ENCODE measurements around the gene SEC31A.
"Not testable (repeated sequence)": the region's sequence is repeated elsewhere in the genome, so short reads cannot be mapped to it uniquely, and the experiment has no call there.

The SEC31A gene

DNA sequence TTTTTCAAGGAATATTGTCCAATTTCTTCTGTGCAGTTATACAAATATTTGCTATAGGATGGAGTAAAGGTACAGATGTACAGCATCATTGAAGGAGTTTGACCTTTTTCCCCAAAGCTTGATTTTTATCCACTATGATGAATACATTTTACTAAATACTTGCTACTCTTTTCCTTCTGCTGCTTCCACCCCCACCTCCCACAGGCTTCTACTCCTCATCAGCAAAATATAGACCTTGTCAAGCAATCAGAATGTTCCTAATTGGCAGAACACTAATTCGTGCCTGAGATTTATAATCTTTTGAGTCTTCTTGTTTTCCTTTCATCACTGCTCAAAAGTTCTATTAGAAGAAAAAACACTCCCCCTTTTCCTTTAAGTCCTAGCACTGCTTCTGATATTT, 5.8 kb upstream of the SEC31A start:
- FAIRE-seq: no peak

DNA sequence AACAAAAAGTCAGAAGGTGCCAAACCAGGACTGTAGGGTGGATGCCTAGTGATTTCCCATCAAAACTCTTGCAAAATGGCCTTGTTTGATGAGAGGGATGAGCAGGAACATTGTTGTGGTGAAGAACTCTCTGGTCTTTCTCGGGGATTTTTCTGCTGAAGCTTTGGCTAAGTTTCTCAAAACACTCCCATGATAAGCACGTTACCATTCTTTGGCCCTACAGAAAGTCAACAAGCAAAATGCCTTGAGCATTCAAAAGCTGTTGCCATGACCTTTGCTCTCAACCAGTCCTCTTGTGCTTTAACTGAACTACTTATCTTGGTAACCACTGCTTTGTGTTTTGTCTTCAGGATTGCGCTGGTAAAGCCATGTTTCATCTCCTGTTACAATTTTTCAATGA, 3.0 kb upstream of the SEC31A start:
- FAIRE-seq: no peak

DNA sequence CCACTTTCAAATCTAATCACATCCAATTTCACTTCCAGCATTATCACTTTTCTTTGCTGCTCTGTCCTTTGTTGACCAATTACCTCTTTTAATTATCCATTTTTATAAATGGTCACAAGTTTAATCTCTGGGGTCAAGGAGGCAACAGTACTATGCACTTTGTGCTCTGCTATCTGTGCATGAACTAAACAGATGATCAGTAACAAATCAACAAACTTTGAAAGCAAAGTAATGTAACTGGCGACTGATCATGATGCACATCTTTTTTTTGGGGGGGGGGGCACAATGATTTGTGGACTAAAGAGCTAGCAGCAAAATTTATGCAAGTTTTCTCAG, 1.5 kb upstream of the SEC31A start:
- FAIRE-seq: no peak

DNA sequence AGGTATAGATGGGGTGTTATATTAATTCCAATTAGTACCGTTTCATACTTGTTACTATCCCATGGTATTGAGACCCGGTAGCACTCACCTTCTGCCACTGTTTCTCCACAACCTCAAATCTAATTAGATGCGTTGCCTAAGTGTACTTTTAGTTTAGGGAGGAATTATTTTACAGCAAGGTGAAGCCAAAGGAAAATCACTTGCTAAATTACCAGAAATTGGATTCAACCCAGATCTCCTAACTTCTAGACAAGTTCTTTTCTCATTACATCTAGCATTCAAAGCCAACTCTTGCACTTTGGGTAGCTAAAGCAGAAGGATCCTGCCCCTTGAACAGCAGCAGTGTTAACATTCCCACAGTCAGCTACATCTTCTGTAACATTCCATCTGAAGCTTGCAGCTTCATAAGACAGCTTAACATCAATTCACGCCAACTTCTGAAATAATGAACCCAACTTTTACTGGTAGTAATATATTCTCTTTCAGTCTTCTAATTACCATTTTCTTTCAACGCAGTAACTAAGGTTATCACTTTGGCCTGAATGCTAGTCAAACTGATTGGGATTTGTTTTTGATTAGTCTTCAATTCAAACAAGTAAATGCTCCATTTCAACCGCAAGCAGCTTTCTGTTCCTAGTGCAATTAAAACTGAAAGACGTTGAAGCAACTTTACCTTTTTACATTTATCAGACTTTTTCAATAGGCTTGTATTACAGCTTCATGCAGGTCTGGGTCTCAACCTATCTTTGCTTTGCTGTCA, 934 bp upstream of the SEC31A start:
- FAIRE-seq: no peak

DNA sequence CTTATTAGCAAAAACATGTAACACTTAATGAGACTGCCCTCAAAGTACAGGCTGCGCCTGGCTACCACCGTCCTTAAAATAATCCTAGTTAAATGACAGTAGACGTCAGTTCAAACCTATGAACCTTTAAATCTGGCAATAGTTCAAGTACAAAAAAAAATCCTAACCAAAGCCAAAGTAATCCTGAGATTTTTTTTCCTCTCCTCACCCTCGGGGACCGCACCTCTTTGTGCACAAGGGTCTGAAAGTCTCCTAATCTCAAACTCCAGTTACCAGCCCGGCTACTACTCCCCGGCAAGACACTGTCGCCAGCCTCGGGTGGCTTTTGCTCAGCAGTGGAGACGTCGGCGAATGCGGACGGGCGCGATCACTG, 439 bp downstream of the SEC31A start:
- FAIRE-seq: no peak

DNA sequence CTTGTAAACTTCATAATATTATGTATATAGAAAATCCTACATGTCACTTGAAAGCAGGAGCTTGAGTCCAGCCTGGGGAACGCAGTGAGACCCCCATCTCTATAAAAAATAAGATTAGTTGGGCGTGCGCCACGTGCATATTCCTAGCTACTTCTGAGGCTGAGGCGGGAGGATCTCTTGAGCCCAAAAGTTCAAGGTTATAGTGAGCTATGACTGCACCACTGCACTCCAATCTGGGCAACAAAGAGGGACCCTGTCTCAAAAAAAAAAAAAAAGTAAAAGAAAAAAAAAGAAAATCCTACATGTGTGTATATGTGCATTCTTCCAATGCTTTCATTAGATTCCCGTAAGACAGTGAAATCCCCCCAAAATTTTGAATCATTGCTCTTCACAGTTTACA, 1.7 kb downstream of the SEC31A start:
- no peak for FAIRE-seq

DNA sequence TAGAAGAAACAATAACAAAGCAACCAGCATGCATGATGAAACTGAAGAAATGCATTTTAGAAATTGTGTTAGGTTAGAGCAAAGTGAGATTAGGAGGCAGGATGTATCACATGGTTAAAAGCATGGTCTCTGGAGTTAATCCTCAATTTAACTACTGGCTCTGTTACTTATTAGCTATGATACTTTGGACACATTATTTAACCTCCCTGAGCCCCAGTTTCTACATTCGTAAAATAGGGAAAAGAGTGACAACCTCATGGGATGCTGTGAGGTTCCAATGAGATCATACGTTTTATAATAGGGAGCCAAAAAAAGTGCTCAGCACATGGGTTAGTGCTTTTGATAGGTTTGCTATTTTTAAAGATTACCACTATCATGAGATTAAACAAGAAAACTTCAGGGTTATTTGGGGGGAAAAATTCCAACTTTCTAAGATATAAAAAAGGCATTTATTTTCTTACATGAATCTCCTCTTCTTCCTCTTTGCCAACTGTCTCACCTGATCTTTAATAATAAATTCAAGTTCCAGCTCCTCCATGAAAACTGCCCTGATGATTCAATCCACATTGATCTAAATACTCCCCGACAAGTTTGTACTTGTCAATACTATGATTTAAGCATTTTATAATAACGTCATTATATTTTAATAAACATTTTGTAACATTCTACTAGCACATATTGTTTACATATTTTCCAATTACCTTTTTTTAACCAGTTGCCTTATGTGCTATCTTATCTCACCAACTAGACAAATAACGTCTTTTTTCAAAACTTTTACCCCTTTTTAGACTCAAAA, 4.6 kb downstream of the SEC31A start:
- FAIRE-seq: peak; percentile 38

DNA sequence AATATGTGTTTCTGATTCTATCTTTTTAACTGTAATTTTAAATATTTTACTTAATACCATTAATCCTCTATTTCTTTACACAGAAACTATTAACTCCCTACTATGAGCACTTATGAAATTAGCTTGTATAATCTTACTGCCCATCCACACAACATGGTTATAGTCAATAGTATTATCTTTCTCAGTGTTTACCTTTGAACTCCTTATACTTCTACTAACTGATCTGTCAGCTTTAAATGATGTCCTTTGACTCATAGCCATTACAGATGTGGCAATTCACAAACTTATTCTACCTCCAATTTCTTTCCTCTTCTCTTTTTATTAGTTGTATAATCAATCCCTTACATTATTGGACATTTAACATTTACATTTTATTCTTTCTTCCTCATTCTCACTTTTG, 5.5 kb downstream of the SEC31A start:
- peak; percentile 56 for FAIRE-seq

DNA sequence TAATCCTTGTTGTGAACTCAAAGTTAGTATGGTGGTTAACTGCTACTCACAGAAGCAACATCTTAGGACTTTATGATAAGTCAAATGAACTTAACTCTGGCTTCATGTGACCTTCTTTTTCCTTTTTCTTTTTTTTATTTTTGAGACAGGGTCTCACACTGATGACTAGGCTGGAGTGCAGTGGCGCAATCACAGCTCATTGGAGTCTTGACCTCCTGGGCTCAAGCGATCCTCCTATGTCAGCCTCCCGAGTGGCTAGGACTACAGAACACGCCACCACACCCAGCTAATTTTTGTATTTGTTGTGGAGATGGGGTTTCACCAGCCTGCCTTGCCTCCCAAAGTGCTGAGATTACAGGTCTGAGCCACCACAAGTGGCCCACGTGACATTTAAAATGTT, 22.4 kb downstream of the SEC31A start:
- no peak for FAIRE-seq

DNA sequence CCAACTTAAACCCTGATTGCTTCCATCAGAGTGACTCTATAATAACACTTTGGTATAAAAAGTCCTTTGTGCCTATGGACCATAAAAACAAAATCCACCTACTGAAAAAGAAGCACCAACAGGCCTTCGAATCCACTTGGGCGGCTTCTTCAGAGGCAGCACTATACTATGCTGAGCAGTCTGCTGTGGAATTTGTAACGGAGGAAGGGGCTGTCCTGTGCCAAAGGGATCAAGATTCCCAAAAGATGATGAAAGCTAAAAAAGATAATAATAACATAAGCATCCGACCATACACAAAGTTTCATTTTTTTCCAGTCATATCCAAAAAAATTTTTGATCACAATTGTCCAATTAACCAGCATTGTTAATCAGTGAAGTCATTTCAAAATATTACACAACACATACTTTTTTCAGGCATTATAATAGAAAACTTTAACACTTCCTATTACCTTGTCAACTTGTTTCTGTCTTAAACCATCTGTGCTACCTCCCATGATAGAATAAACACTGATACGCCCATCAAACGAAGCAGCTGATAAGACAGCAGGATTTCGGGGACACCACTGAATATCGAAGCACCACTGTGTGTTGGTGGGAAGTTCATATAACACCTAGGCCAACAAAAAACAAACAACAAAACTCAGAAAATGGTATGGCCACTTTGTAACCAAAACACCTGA, 24.1 kb downstream of the SEC31A start:
- no peak for FAIRE-seq

DNA sequence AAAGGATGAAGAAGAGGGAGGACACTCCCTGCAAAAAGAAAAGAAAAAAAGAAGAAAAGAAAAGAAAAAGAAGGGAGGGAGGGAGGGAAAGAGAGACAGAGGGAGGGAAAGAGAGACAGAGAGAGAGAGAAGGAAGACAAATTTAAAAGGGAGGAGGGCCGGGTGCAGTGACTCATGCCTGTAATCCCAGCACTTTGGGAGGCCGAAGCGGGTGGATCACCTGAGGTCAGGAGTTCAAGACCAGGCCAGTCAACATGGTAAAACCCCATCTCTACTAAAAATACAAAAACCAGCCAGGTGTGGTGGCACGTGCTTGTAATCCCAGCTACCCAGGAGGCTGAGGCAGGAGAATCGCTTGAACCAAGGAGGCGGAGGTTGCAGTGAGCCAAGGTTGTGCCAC, 24.9 kb downstream of the SEC31A start:
- not testable (repeated sequence) for FAIRE-seq

DNA sequence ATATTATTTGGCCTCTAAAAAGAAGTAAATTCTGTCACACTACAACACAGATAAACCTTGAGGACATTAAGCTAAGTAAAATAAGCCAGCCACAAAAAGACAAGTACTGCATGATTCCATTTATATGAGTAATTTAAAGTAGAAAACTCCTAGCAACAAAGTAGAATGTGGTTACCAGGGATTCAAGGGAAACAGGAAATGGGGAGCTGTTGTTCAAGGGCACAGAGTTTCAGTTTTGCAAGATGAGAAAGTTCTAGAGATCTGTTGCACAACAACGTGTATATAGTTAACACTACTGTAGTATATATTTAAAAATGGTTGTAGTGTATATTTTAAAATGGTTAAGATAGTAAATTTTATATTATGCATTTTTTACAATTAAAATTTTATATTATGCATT, 25.4 kb downstream of the SEC31A start:
- FAIRE-seq: peak; percentile 98

DNA sequence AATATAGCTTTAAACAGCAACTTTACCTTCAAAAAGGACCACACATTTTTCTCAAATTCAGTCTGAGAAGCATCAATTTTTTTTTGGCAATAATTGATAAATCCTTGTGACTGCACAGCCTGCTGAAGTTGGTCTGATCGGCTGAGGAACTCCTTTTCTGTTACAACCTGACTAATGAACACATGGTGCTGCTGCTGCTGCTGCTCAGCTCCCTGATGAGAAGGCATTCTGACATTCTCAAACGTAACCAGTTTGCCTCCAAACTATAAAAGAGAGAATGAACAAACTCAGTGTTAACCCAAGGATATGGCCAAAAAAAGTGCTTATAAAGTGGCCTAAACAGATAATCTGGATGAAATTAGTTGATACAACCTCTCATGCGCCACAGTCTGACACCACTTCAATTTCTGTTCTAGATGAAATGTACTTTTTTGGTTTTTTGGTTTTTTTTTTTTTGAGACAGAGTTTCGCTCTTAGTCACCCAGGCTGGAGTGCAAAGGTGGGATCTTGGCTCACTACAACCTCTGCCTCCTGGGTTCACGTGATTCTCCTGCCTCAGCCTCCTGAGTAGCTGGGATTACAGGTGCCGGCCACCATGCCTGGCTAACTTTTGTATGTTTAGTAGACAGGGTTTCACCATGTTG, 26.5 kb downstream of the SEC31A start:
- FAIRE-seq: no peak

DNA sequence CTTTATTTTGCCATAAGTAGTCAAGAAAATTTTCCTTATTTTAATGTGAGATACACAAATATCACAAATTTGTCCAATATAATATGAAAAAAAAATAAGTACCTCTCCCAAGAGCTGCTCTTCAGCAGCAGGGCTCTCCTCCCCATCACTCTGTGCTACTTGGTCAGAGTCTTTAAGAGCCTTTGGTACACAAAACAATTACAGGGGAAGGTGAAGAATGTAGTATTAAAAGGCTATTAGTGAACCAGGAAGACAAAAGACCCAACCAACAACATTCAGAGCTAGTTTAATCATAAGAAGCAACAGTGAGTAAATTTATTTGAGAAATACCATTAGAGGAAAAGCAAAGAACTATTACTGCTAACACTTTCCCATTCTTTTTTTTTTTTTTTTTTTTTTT, 29.4 kb downstream of the SEC31A start:
- FAIRE-seq: no peak

DNA sequence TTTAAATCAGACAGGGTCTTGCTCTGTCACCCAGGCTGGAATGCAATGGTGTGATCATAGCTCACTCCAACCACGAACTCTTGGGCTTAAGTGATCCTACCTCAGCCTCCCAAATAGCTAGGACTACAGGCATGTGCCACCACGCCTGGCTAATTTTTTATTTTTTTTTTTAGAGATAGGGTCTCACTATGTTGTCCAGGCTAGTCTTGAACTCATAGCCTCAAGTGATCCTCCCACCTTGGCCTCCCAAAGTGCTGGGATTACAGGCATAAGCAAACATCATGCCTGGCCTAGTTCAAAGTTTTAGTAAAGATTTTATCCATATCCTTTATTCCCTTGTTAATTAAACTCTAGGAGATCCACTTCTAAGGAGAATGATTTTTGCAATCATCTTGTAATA, 30.5 kb downstream of the SEC31A start:
- FAIRE-seq: not testable (repeated sequence)

DNA sequence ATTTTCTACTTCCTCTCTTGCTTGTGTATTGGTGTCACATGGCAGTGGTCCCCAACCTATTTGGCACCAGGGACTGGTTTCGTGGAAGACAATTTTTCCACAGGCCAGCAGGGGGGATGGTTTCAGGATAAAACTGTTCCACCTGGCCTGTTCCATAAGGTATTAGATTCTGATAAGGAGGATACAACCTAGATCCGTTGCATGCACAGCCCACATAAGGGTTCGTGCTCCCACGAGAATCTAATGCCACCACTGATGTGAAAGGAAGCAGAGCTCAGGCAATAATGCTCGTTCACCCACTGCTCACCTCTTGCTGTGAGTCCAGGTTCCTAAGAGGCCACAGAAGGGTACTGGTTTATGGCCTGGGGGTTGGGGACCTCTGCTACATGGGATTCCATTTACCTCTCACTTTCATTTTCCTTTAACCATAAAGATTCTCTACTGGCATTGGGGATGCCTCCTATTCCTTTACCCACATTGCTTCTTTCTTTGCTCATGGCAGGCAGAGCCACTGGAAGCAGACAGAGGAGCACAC, 38.1 kb downstream of the SEC31A start:
- FAIRE-seq: no peak

DNA sequence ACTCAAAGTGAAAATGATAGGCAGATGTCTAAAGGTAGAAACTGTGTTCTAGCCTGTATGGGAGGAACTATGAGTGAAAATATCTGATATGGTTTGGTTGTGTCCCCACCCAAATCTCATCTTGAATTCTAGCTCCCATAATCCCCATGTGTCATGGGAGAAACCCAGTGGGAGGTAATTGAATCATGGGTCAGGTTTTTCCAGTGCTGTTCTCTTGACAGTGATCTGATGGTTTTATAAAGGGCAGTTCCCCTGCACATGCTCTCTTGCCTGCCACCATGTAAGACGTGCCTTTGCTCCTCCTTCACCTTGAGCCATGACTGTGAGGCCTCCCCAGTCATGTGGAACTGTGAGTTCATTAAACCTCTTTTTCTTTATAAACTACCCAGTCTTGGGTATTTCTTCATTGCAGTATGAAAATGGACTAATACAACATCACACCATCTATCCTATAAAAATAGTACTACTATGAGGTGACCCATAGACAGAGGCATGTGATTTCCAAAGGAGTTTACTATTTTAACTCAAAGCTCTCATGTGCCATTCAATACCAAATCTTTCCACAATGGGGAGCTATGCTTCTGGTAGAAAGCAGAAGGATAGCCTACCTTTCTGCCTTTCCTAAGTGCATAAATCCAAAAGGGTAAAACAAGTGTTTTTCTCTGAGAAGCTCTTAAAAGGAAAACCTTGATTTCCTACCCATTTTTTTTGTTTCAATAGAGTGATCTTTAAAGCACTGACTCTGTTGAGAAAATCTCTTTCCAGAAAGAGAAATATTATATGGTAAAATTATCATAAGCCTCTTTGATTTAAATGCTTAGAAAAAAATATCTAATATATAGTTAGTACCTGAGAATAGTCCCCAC, 38.8 kb downstream of the SEC31A start:
- FAIRE-seq: no peak

DNA sequence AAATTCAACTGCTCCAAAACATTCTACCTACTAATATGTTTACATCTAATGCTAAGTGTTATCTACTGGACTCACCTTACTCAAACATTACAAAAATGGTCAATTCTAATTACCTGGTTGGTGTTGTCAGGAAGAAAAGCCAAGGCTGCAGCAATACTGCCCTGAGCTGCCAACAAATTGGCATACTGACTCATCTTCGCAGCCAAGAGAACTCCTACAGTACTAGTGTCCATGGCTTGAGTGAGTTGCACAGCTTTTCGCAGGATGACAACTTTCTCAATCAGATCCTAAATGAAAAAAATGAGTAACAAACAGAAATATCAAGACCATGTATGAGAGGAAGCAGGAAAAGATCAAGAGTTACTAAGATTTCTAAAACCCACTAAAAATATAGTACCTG, 39.6 kb downstream of the SEC31A start:
- FAIRE-seq: no peak

DNA sequence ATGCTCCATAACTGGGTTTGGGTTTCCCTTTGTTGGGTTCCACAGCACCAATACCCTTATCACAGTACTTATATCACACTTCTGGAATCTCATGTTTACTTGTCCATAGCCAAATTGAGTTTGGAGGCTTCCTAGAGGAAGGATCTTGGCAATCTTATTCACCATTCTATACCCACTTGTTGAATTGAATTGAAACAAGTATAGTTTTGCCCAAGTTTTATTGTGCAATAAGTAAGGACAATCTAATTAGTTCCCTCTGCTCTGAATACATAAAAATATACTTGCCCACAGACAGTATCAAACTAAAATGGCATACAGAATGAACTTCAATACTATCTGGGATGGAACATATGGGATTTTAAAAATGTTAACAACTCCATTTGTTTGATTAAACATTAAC, 40.3 kb downstream of the SEC31A start:
- no peak for FAIRE-seq

DNA sequence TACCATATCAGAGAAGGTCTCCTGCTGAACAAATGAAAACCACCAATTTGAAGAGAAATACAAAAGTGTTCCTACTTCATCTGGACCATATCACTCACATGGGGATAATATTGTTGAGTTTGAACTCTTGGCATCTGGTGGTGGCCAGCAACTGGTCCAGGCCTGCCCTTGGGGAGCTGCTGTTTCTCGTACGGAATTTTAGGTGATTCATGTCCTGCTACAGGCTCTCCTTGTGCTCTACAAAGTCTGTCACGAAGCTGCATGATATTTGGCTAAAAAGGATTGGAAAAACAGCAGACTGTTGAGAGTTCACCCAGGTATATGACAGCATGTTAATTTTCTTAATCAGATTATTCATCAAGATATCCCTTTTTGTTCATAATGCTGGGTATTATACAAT, 42.2 kb downstream of the SEC31A start:
- no peak for FAIRE-seq

DNA sequence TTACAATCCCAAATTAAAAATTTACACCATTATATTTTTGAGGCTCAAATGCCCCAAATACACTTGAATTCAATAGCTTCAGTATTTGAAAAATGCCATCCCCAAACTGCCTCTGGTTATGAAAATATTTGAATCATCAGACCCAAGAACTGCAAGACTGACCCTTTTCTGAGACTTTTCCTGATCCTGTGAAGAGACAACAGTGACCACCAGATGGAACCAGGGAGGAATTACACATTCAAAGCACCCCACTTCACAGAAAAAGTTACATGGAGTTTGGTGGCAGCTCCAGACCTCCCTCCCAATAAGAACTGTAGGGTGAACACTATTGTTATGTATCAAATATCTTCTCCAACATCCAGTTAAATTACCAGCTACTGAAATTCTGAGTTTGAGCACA, 48.4 kb downstream of the SEC31A start:
- no peak for FAIRE-seq

DNA sequence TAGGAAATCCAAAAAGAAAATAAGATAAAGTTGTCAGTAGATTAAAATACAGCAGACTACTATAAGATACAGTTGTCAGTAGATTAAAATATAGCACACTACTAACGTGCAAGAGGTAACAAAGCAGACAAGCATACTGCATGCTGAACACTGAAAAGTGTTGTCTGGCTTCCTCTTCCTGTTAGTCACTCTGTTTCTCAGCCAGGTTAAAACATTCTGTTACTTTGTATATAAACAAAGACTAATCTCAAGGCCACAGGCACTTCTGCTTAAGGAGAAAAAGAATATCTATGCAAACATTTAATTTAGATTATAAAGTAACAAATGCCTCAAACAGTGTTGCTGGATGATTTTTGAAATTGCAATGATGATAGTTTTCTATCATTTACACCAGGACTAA, 51.3 kb downstream of the SEC31A start:
- no peak for FAIRE-seq
